Astrocyte (in vitro differentiated cells and primary cell): ENCODE measurements around the gene RPS6KB1. TPM values are rescaled to one million over a fixed set of nuclear protein-coding genes. Genes with fewer than 3 reads are reported as not detected.

ENCODE experiments used
- DNase-seq: peaks from one replicate; pipeline ENCODE4 v3.0.0-alpha.2; 2010; ENCODE audit warnings: low read depth
- FAIRE-seq: peaks from 2 replicates; lab custom pipeline; 2011; peaks lifted over from hg19 to GRCh38; lab: Jason Lieb, UNC
- H2AFZ ChIP-seq: 2 replicates; pipeline ENCODE4 v1.6.0; 2012; ENCODE audit warnings: low read depth, low read length, inconsistent platforms
- H3K27ac ChIP-seq: 2 replicates; pipeline ENCODE4 v1.5.1; 2011; ENCODE audit warnings: low read depth, low read length, inconsistent platforms
- H3K27me3 ChIP-seq: 2 replicates; pipeline ENCODE4 v1.6.0; 2011; ENCODE audit warnings: low read length, inconsistent platforms; ENCODE audit not compliant: insufficient read depth
- H3K36me3 ChIP-seq: 2 replicates; pipeline ENCODE4 v1.5.1; 2011; ENCODE audit warnings: low read length, inconsistent platforms; ENCODE audit not compliant: insufficient read depth
- H3K4me1 ChIP-seq: 2 replicates; pipeline ENCODE4 v1.5.1; 2011; ENCODE audit warnings: low read length, inconsistent platforms; ENCODE audit not compliant: insufficient read depth
- H3K4me2 ChIP-seq: 2 replicates; pipeline ENCODE4 v1.6.0; 2012; ENCODE audit warnings: low read length, inconsistent platforms
- H3K4me3 ChIP-seq: 2 replicates; pipeline ENCODE4 v1.5.1; 2011; ENCODE audit warnings: low read depth, mild to moderate bottlenecking, low read length, inconsistent platforms; ENCODE audit not compliant: insufficient read depth
- H3K79me2 ChIP-seq: 2 replicates; pipeline ENCODE4 v1.6.0; 2012; ENCODE audit warnings: mild to moderate bottlenecking, low read length, inconsistent platforms; ENCODE audit not compliant: insufficient read depth
- H3K9ac ChIP-seq: 2 replicates; pipeline ENCODE4 v1.6.0; 2012; ENCODE audit warnings: mild to moderate bottlenecking, low read length, inconsistent platforms
- H3K9me3 ChIP-seq: 2 replicates; pipeline ENCODE4 v1.5.1; 2012; ENCODE audit warnings: low read depth, mild to moderate bottlenecking, low read length, inconsistent platforms; ENCODE audit not compliant: insufficient read depth
- H4K20me1 ChIP-seq: 2 replicates; pipeline ENCODE4 v1.6.0; 2012; ENCODE audit warnings: low read length, inconsistent platforms; ENCODE audit not compliant: insufficient read depth
- H3K27ac Mint-ChIP-seq: one replicate; pipeline ENCODE4 v1.8.0; 2021; ENCODE audit warnings: mild to moderate bottlenecking, mixed read lengths; ENCODE audit not compliant: unreplicated experiment
- H3K27me3 Mint-ChIP-seq: one replicate; pipeline ENCODE4 v1.8.0; 2021; ENCODE audit warnings: low read depth, mixed read lengths; ENCODE audit not compliant: unreplicated experiment
- H3K36me3 Mint-ChIP-seq: one replicate; pipeline ENCODE4 v1.8.0; 2021; ENCODE audit warnings: low read depth, mixed read lengths; ENCODE audit not compliant: unreplicated experiment
- H3K4me1 Mint-ChIP-seq: one replicate; pipeline ENCODE4 v1.8.0; 2021; ENCODE audit warnings: low read depth, mixed read lengths; ENCODE audit not compliant: unreplicated experiment
- H3K4me3 Mint-ChIP-seq: one replicate; pipeline ENCODE4 v1.8.0; 2021; ENCODE audit warnings: mild to moderate bottlenecking, moderate library complexity, mixed read lengths; ENCODE audit not compliant: unreplicated experiment
- H3K9me3 Mint-ChIP-seq: one replicate; pipeline ENCODE4 v1.8.0; 2021; ENCODE audit warnings: mild to moderate bottlenecking, mixed read lengths; ENCODE audit not compliant: unreplicated experiment
- CTCF ChIP-seq: IDR thresholded peaks from 2 replicates; pipeline ENCODE4 v1.5.1; 2011; ENCODE audit warnings: low read depth, mild to moderate bottlenecking, inconsistent platforms, low read length, moderate library complexity; ENCODE audit not compliant: insufficient read depth
- EZH2 ChIP-seq: IDR thresholded peaks from 2 replicates; pipeline ENCODE4 v1.6.1; 2012; ENCODE audit warnings: mild to moderate bottlenecking, low read length, inconsistent platforms; ENCODE audit not compliant: insufficient read depth
- total RNA-seq: library from RNA; stranded (reverse); gene quantifications from 2 replicates; pipeline ENCODE4 v1.2.1, GENCODE V29; 2021

Gene RPS6KB1
- total RNA-seq, 1 donor from 2014 or later, result 33.4 TPM

GRCh38 chr17:59892251-59892923 lies 534 bp upstream of the RPS6KB1 start:
- no peaks in the 10 kb centered on the region for H3K36me3 ChIP-seq
- peak overlapping the region; percentile 93 for H3K9ac ChIP-seq
- H2AFZ ChIP-seq, result peak overlapping the region; percentile 69
- peak overlapping the region; percentile 92 for H3K27ac Mint-ChIP-seq
- peaks cover 58% of the 10 kb centered on the region for H3K79me2 ChIP-seq
- H3K9me3 ChIP-seq, result no peaks in the 10 kb centered on the region
- H3K27ac ChIP-seq, result peak overlapping the region; percentile 43
- no peaks in the 10 kb centered on the region for H3K27me3 Mint-ChIP-seq
- DNase-seq (no peak), FAIRE-seq (no peak)
- peaks cover 23% of the 10 kb centered on the region for H4K20me1 ChIP-seq
- TF ChIP-seq EZH2 (no peak), CTCF (no peak)
- no peaks in the 10 kb centered on the region for H3K27me3 ChIP-seq
- peaks cover 5% of the 10 kb centered on the region for H3K36me3 Mint-ChIP-seq
- H3K4me3 ChIP-seq, result peak overlapping the region; percentile 76
- H3K4me1 ChIP-seq, result peaks cover 9% of the 10 kb centered on the region
- H3K4me3 Mint-ChIP-seq, result peak overlapping the region; percentile 98
- no peaks in the 10 kb centered on the region for H3K9me3 Mint-ChIP-seq
- peaks cover 19% of the 10 kb centered on the region for H3K4me1 Mint-ChIP-seq
- H3K4me2 ChIP-seq, result peak overlapping the region; percentile 88

- peak overlapping the region; percentile 88 for H3K4me2 ChIP-seq
- Mint-ChIP-seq H3K9me3 (no peaks in the 10 kb centered on the region), H3K4me3 (peak overlapping the region; percentile 98), H3K27me3 (no peaks in the 10 kb centered on the region), H3K27ac (peak overlapping the region; percentile 92), H3K36me3 (peaks cover 2% of the 10 kb centered on the region), H3K4me1 (peaks cover 20% of the 10 kb centered on the region)
- peak overlapping the region; percentile 74 for H3K27ac ChIP-seq
- peak overlapping the region; percentile 79 for H2AFZ ChIP-seq
- no peaks in the 10 kb centered on the region for H3K36me3 ChIP-seq
- H3K79me2 ChIP-seq, result peaks cover 71% of the 10 kb centered on the region
- H3K9ac ChIP-seq, result peak overlapping the region; percentile 93
- H3K27me3 ChIP-seq, result no peaks in the 10 kb centered on the region
- H4K20me1 ChIP-seq, result peaks cover 32% of the 10 kb centered on the region
- peaks cover 9% of the 10 kb centered on the region for H3K4me1 ChIP-seq
- FAIRE-seq, result no peak
- TF ChIP-seq CTCF (no peak), EZH2 (no peak)
- no peaks in the 10 kb centered on the region for H3K9me3 ChIP-seq
- DNase-seq, result no peak
- H3K4me3 ChIP-seq, result peak overlapping the region; percentile 76
Observed at GRCh38 chr17:59893676-59894100, 767 bp downstream of the RPS6KB1 start.

- no peak for TF ChIP-seq EZH2
- TF ChIP-seq CTCF, result no peak
- no peak overlapping the region for H3K4me3 ChIP-seq
- no peaks in the 10 kb centered on the region for H3K9me3 Mint-ChIP-seq
- H3K27me3 ChIP-seq, result no peaks in the 10 kb centered on the region
- H3K79me2 ChIP-seq, result peaks cover 86% of the 10 kb centered on the region
- no peak overlapping the region for H3K4me2 ChIP-seq
- no peak overlapping the region for H3K9ac ChIP-seq
- peaks cover 45% of the 10 kb centered on the region for H4K20me1 ChIP-seq
- no peak overlapping the region for H3K27ac ChIP-seq
- no peaks in the 10 kb centered on the region for H3K36me3 ChIP-seq
- peaks cover 4% of the 10 kb centered on the region for H3K4me1 ChIP-seq
- no peak overlapping the region for H3K27ac Mint-ChIP-seq
- DNase-seq (no peak), FAIRE-seq (no peak)
- H3K4me3 Mint-ChIP-seq, result no peak overlapping the region
- H3K27me3 Mint-ChIP-seq, result no peaks in the 10 kb centered on the region
- peaks cover 14% of the 10 kb centered on the region for H3K4me1 Mint-ChIP-seq
- H3K36me3 Mint-ChIP-seq, result no peaks in the 10 kb centered on the region
- no peaks in the 10 kb centered on the region for H3K9me3 ChIP-seq
- H2AFZ ChIP-seq, result no peak overlapping the region
Observed at GRCh38 chr17:59897090-59897489, 4.2 kb downstream of the RPS6KB1 start.
